ENCODE measurements around the gene RASGRP2. TPM values are rescaled to one million over a fixed set of nuclear protein-coding genes. Genes with fewer than 3 reads are reported as not detected.

Gene RASGRP2
- total RNA-seq, 2 experiments from 2014 or later = 668 to 672 TPM

DNA sequence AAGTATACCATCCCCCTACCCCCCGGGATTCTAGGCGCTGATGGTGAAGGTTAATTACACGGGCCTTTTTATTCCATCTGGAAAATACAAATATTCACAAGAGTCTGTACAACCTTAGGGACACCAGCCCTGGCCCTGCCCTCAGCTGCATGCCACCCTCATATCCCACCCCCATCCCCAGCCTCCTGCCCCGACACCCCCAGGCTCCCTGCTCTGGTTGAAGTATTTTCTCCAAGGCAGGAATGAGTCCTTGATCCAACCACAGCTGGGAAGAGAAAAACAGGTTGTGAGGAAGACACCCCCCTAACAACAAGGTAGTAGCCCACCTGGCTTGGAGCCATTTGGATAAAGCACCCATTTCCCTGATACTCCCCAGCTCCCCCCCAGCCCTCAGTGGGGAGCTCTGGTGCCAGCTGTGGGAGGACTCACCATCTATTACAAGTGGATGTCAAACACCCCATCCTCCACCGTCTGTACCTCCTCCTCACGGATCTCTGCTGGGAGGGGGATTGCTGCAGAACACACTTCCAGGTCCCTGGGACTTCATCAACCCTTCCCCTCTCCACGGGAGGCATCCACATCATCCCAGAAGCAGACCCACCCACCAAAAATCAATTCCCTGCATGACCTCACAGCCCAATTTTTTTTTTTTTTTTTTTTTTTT lies 16.9 kb downstream of the RASGRP2 start:
- Mint-ChIP-seq H3K4me3 (no peak overlapping the region), H3K36me3 (ENCODE audit: low read depth) (peaks cover 56% of the 10 kb centered on the region), H3K27me3 (peaks cover 8% of the 10 kb centered on the region), H3K4me1 (ENCODE audit: low read depth) (peaks cover 23% of the 10 kb centered on the region), H3K27ac (no peak overlapping the region), H3K9me3 (no peaks in the 10 kb centered on the region)
- Histone ChIP-seq H3K36me3 (ENCODE audit: insufficient read depth, low read length) (peaks cover 49% of the 10 kb centered on the region), H3K4me3 (ENCODE audit: low read length) (no peak overlapping the region), H3K9me3 (ENCODE audit: control insufficient read depth in 1 of 2, insufficient read depth in 1 of 2, low read length in 2 of 2) (no peaks in the 10 kb centered on the region), H3K27ac (ENCODE audit: low read depth in 1 of 2, low read length in 2 of 2) (no peak overlapping the region), H3K27me3 (ENCODE audit: control insufficient read depth in 1 of 2, insufficient read depth in 2 of 2, low read length in 2 of 2) (peaks cover 5 to 6% of the 10 kb centered on the region in 2 experiments), H3K4me1 (ENCODE audit: insufficient read depth, low read length) (peaks cover 15% of the 10 kb centered on the region)
- ChIA-PET CTCF (interaction anchor here (0.7 to 1.9 kb wide), 2 partner anchors 38 to 75 kb away, joined by 5 to 6 read pairs; no protein-coding TSS in a partner anchor), POLR2A (interaction anchor here (1.5 to 2.8 kb wide), 2 partner anchors 15 to 18 kb away, joined by 4 to 12 read pairs; partner anchors contain the start of gene RASGRP2)
- TF ChIP-seq, protein P1, sequence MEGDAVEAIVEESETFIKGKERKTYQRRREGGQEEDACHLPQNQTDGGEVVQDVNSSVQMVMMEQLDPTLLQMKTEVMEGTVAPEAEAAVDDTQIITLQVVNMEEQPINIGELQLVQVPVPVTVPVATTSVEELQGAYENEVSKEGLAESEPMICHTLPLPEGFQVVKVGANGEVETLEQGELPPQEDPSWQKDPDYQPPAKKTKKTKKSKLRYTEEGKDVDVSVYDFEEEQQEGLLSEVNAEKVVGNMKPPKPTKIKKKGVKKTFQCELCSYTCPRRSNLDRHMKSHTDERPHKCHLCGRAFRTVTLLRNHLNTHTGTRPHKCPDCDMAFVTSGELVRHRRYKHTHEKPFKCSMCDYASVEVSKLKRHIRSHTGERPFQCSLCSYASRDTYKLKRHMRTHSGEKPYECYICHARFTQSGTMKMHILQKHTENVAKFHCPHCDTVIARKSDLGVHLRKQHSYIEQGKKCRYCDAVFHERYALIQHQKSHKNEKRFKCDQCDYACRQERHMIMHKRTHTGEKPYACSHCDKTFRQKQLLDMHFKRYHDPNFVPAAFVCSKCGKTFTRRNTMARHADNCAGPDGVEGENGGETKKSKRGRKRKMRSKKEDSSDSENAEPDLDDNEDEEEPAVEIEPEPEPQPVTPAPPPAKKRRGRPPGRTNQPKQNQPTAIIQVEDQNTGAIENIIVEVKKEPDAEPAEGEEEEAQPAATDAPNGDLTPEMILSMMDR (IDR thresholded peaks at IDR 0.05) = no peak
- no peak for ATAC-seq (ENCODE audit: poor library complexity)
- intact Hi-C loops (cut with DNase I, micrococcal nuclease) = no loop called here
- no peak for DNase-seq

DNA sequence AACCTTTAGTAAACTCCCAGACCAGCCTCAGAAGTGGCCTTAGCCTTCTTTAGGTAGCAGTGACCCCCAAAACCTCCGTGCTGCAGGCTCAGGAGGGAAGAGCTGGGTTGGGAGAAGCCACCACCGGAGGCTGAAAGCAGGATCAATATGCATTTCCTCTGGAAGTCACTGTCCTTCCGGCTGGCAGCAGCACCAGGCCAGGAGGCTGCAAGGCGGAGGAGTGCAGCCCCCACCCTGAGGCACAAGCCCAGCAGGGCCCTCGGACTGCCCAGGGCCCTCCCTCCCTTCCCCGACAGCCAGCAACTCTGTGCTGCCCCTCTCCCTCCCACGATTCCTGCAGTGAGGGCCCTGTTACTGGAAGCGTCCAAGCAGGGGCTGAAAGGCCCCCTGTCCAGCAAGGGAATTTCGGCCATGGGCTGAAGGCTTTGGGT lies 17.7 kb downstream of the RASGRP2 start:
- Histone ChIP-seq H3K4me1 (ENCODE audit: insufficient read depth, low read length) (peaks cover 15% of the 10 kb centered on the region), H3K9me3 (ENCODE audit: control insufficient read depth in 1 of 2, insufficient read depth in 1 of 2, low read length in 2 of 2) (no peaks in the 10 kb centered on the region), H3K36me3 (ENCODE audit: insufficient read depth, low read length) (peaks cover 41% of the 10 kb centered on the region), H3K4me3 (ENCODE audit: low read length) (no peak overlapping the region), H3K27me3 (ENCODE audit: control insufficient read depth in 1 of 2, insufficient read depth in 2 of 2, low read length in 2 of 2) (peaks cover 13 to 14% of the 10 kb centered on the region in 2 experiments), H3K27ac (ENCODE audit: low read depth in 1 of 2, low read length in 2 of 2) (no peak overlapping the region)
- intact Hi-C loops (cut with DNase I, micrococcal nuclease) = no loop called here
- Mint-ChIP-seq H3K36me3 (ENCODE audit: low read depth) (peaks cover 48% of the 10 kb centered on the region), H3K27ac (no peak overlapping the region), H3K9me3 (no peaks in the 10 kb centered on the region), H3K27me3 (peaks cover 9% of the 10 kb centered on the region), H3K4me1 (ENCODE audit: low read depth) (peaks cover 16% of the 10 kb centered on the region), H3K4me3 (no peak overlapping the region)
- ChIA-PET CTCF (interaction anchor here (1.9 kb wide), 1 partner anchor 38 kb away, joined by 6 read pairs; no protein-coding TSS in a partner anchor), POLR2A (interaction anchor here (1.5 to 2.8 kb wide), 2 partner anchors 15 to 18 kb away, joined by 4 to 12 read pairs; partner anchors contain the start of gene RASGRP2)
- DNase-seq = peak in 1 of 14 experiments; percentile 15
- ATAC-seq (ENCODE audit: poor library complexity) = no peak
- TF ChIP-seq, protein P1 (IDR thresholded peaks at IDR 0.05) = no peak

GRCh38 chr11:64724863-64725532 lies 18.9 kb downstream of the RASGRP2 start:
- intact Hi-C loops (cut with DNase I, micrococcal nuclease) = loop anchor here in 1 of 2 experiments (5.0 kb wide), 1 partner anchor 173 kb away; no protein-coding TSS in a partner anchor
- ChIA-PET CTCF (interaction anchor here (1.9 kb wide), 1 partner anchor 36 kb away, joined by 6 read pairs; no protein-coding TSS in a partner anchor), POLR2A (interaction anchor here (2.8 kb wide), 1 partner anchor 20 kb away, joined by 12 read pairs; the partner anchor contains the start of gene RASGRP2)
- Mint-ChIP-seq H3K27ac (no peak overlapping the region), H3K4me3 (no peak overlapping the region), H3K27me3 (peaks cover 21% of the 10 kb centered on the region), H3K36me3 (ENCODE audit: low read depth) (peaks cover 38% of the 10 kb centered on the region), H3K9me3 (no peaks in the 10 kb centered on the region), H3K4me1 (ENCODE audit: low read depth) (peaks cover 16% of the 10 kb centered on the region)
- peaks cover 14 to 18% of the 10 kb centered on the region in 2 experiments for H3K27me3 ChIP-seq (ENCODE audit: control insufficient read depth in 1 of 2, insufficient read depth in 2 of 2, low read length in 2 of 2)
- peak in 1 of 14 experiments; percentile 36 for DNase-seq
- H3K36me3 ChIP-seq (ENCODE audit: insufficient read depth, low read length) = peaks cover 31% of the 10 kb centered on the region
- no peak for ATAC-seq (ENCODE audit: poor library complexity)
- no peak overlapping the region for H3K4me3 ChIP-seq (ENCODE audit: low read length)
- peaks cover 15% of the 10 kb centered on the region for H3K4me1 ChIP-seq (ENCODE audit: insufficient read depth, low read length)
- TF ChIP-seq, protein P1 (IDR thresholded peaks at IDR 0.05) = no peak
- H3K27ac ChIP-seq (ENCODE audit: low read depth in 1 of 2, low read length in 2 of 2) = no peak overlapping the region
- no peaks in the 10 kb centered on the region for H3K9me3 ChIP-seq (ENCODE audit: control insufficient read depth in 1 of 2, insufficient read depth in 1 of 2, low read length in 2 of 2)

Measured in CD4-positive, alpha-beta T cell (primary cell).